ENCODE results near the gene KRTAP2-2. TPM values are rescaled to one million over a fixed set of nuclear protein-coding genes. Genes with fewer than 3 reads are reported as not detected.
"Not testable (repeated sequence)": the region's sequence is repeated elsewhere in the genome, so short reads cannot be mapped to it uniquely, and the experiment has no call there.

Gene KRTAP2-2
- total and polyA plus RNA-seq, 4 donors = not detected

GRCh38 chr17:41037853-41038350, 17.1 kb downstream of the KRTAP2-2 start:
- no peak for ATAC-seq (ENCODE audit: low FRiP score)
- Histone ChIP-seq H3K27ac (ENCODE audit: low read depth in 1 of 2, low read length in 2 of 2) (no peak overlapping the region), H3K9me3 (ENCODE audit: control insufficient read depth, low read length) (no peaks in the 10 kb centered on the region), H3K27me3 (ENCODE audit: control insufficient read depth in 1 of 2, insufficient read depth in 2 of 2, low read length in 1 of 2) (no peaks in the 10 kb centered on the region), H3K36me3 (ENCODE audit: control insufficient read depth in 1 of 2, insufficient read depth in 2 of 2, low read length in 1 of 2) (no peaks in the 10 kb centered on the region), H3K4me1 (ENCODE audit: control insufficient read depth in 1 of 2, insufficient read depth in 2 of 2, low read length in 2 of 2) (no peaks in the 10 kb centered on the region), H3K4me3 (ENCODE audit: low read length in 2 of 2) (no peak overlapping the region)
- no peak for DNase-seq
- intact Hi-C loops (cut with DNase I) = no loop called here
- WGBS, 2 donors = 63 to 68% methylated on average over 2 of the region's 2 CpGs

GRCh38 chr17:41034346-41034935, 20.6 kb downstream of the KRTAP2-2 start, which contains the start of gene KRTAP1-3:
Gene KRTAP1-3, minus strand, starts transcription at chr17:41034874. Its CDS starts 53 bp downstream, at chr17:41034821.
- ATAC-seq (ENCODE audit: low FRiP score); H3K27ac ChIP-seq (ENCODE audit: low read depth in 1 of 2, low read length in 2 of 2); H3K9me3 ChIP-seq (ENCODE audit: control insufficient read depth, low read length); H3K36me3 ChIP-seq (ENCODE audit: control insufficient read depth in 1 of 2, insufficient read depth in 2 of 2, low read length in 1 of 2); H3K4me3 ChIP-seq (ENCODE audit: low read length in 2 of 2); H3K27me3 ChIP-seq (ENCODE audit: control insufficient read depth in 1 of 2, insufficient read depth in 2 of 2, low read length in 1 of 2); intact Hi-C loops (cut with DNase I); DNase-seq; H3K4me1 ChIP-seq (ENCODE audit: control insufficient read depth in 1 of 2, insufficient read depth in 2 of 2, low read length in 2 of 2): not testable (repeated sequence)
- WGBS, 2 donors = 75 to 79% methylated on average over 7 to 10 of the region's 10 CpGs

GRCh38 chr17:41029633-41030245, 25.3 kb downstream of the KRTAP2-2 start, which contains the start of gene KRTAP1-4:
Gene KRTAP1-4, minus strand, starts transcription at chr17:41030195. Its CDS starts 117 bp downstream, at chr17:41030078.
- no peak within 1 kb of the TSS for H3K27ac ChIP-seq (ENCODE audit: low read depth in 1 of 2, low read length in 2 of 2)

GRCh38 chr17:41026715-41027471, 28.1 kb downstream of the KRTAP2-2 start, which contains the start of gene KRTAP1-5:
Gene KRTAP1-5, minus strand, starts transcription at chr17:41027208. Its CDS starts 53 bp downstream, at chr17:41027155.
- intact Hi-C loops (cut with DNase I) = no loop called here
- ATAC-seq (ENCODE audit: low FRiP score) (no peak), DNase-seq (no peak)
- H3K9me3 ChIP-seq (ENCODE audit: control insufficient read depth, low read length) = no peaks in the 10 kb centered on the region
- no peak within 1 kb of the TSS for H3K4me3 ChIP-seq (ENCODE audit: low read length in 2 of 2)
- no peaks in the 10 kb centered on the region for H3K4me1 ChIP-seq (ENCODE audit: control insufficient read depth in 1 of 2, insufficient read depth in 2 of 2, low read length in 2 of 2)
- H3K27me3 ChIP-seq (ENCODE audit: control insufficient read depth in 1 of 2, insufficient read depth in 2 of 2, low read length in 1 of 2) = no peaks in the 10 kb centered on the region
- H3K36me3 ChIP-seq (ENCODE audit: control insufficient read depth in 1 of 2, insufficient read depth in 2 of 2, low read length in 1 of 2) = no peaks in the 10 kb centered on the region
- no peak within 1 kb of the TSS for H3K27ac ChIP-seq (ENCODE audit: low read depth in 1 of 2, low read length in 2 of 2)
- WGBS, 2 donors = 44 to 54% methylated on average over 9 of the region's 9 CpGs

More at GRCh38 chr17:41029633-41030245, 25.3 kb downstream of the KRTAP2-2 start, which contains the start of gene KRTAP1-4:
- 79 to 83% methylated on average over 12 of the region's 12 CpGs for WGBS, 2 donors
- ATAC-seq (ENCODE audit: low FRiP score) (no peak), DNase-seq (no peak)
- intact Hi-C loops (cut with DNase I) = no loop called here
- Histone ChIP-seq H3K4me3 (ENCODE audit: low read length in 2 of 2) (no peak within 1 kb of the TSS), H3K27me3 (ENCODE audit: control insufficient read depth in 1 of 2, insufficient read depth in 2 of 2, low read length in 1 of 2) (no peaks in the 10 kb centered on the region), H3K36me3 (ENCODE audit: control insufficient read depth in 1 of 2, insufficient read depth in 2 of 2, low read length in 1 of 2) (no peaks in the 10 kb centered on the region), H3K9me3 (ENCODE audit: control insufficient read depth, low read length) (no peaks in the 10 kb centered on the region), H3K4me1 (ENCODE audit: control insufficient read depth in 1 of 2, insufficient read depth in 2 of 2, low read length in 2 of 2) (no peaks in the 10 kb centered on the region)

GRCh38 chr17:41024697-41025096, 30.3 kb downstream of the KRTAP2-2 start:
- H3K4me1 ChIP-seq (ENCODE audit: control insufficient read depth in 1 of 2, insufficient read depth in 2 of 2, low read length in 2 of 2) = no peaks in the 10 kb centered on the region
- no peaks in the 10 kb centered on the region for H3K27me3 ChIP-seq (ENCODE audit: control insufficient read depth in 1 of 2, insufficient read depth in 2 of 2, low read length in 1 of 2)
- no peak overlapping the region for H3K27ac ChIP-seq (ENCODE audit: low read depth in 1 of 2, low read length in 2 of 2)
- intact Hi-C loops (cut with DNase I) = no loop called here
- DNase-seq (no peak), ATAC-seq (ENCODE audit: low FRiP score) (no peak)
- H3K9me3 ChIP-seq (ENCODE audit: control insufficient read depth, low read length) = no peaks in the 10 kb centered on the region
- WGBS, 2 donors = 44 to 51% methylated on average over 3 of the region's 3 CpGs
- no peak overlapping the region for H3K4me3 ChIP-seq (ENCODE audit: low read length in 2 of 2)
- no peaks in the 10 kb centered on the region for H3K36me3 ChIP-seq (ENCODE audit: control insufficient read depth in 1 of 2, insufficient read depth in 2 of 2, low read length in 1 of 2)

- Histone ChIP-seq H3K9me3 (ENCODE audit: control insufficient read depth, low read length) (peaks cover 2% of the 10 kb centered on the region), H3K4me1 (ENCODE audit: control insufficient read depth in 1 of 2, insufficient read depth in 2 of 2, low read length in 2 of 2) (no peaks in the 10 kb centered on the region), H3K27ac (ENCODE audit: low read depth in 1 of 2, low read length in 2 of 2) (no peak overlapping the region), H3K27me3 (ENCODE audit: control insufficient read depth in 1 of 2, insufficient read depth in 2 of 2, low read length in 1 of 2) (no peaks in the 10 kb centered on the region), H3K4me3 (ENCODE audit: low read length in 2 of 2) (no peak overlapping the region), H3K36me3 (ENCODE audit: control insufficient read depth in 1 of 2, insufficient read depth in 2 of 2, low read length in 1 of 2) (no peaks in the 10 kb centered on the region)
- intact Hi-C loops (cut with DNase I) = no loop called here
- DNase-seq = no peak
- no peak for ATAC-seq (ENCODE audit: low FRiP score)
Measured at GRCh38 chr17:41020336-41020735, 34.7 kb downstream of the KRTAP2-2 start.

GRCh38 chr17:41019415-41019814, 35.6 kb downstream of the KRTAP2-2 start:
- no peaks in the 10 kb centered on the region for H3K36me3 ChIP-seq (ENCODE audit: control insufficient read depth in 1 of 2, insufficient read depth in 2 of 2, low read length in 1 of 2)
- H3K9me3 ChIP-seq (ENCODE audit: control insufficient read depth, low read length) = peaks cover 2% of the 10 kb centered on the region
- ATAC-seq (ENCODE audit: low FRiP score) (no peak), DNase-seq (no peak)
- no peaks in the 10 kb centered on the region for H3K27me3 ChIP-seq (ENCODE audit: control insufficient read depth in 1 of 2, insufficient read depth in 2 of 2, low read length in 1 of 2)
- no peak overlapping the region for H3K4me3 ChIP-seq (ENCODE audit: low read length in 2 of 2)
- no peaks in the 10 kb centered on the region for H3K4me1 ChIP-seq (ENCODE audit: control insufficient read depth in 1 of 2, insufficient read depth in 2 of 2, low read length in 2 of 2)
- 80 to 91% methylated on average over 3 of the region's 3 CpGs for WGBS, 2 donors
- H3K27ac ChIP-seq (ENCODE audit: low read depth in 1 of 2, low read length in 2 of 2) = no peak overlapping the region
- intact Hi-C loops (cut with DNase I) = no loop called here

GRCh38 chr17:41018541-41018940, 36.5 kb downstream of the KRTAP2-2 start:
- Histone ChIP-seq H3K9me3 (ENCODE audit: control insufficient read depth, low read length) (peaks cover 2% of the 10 kb centered on the region), H3K4me1 (ENCODE audit: control insufficient read depth in 1 of 2, insufficient read depth in 2 of 2, low read length in 2 of 2) (no peaks in the 10 kb centered on the region), H3K4me3 (ENCODE audit: low read length in 2 of 2) (no peak overlapping the region), H3K36me3 (ENCODE audit: control insufficient read depth in 1 of 2, insufficient read depth in 2 of 2, low read length in 1 of 2) (no peaks in the 10 kb centered on the region), H3K27me3 (ENCODE audit: control insufficient read depth in 1 of 2, insufficient read depth in 2 of 2, low read length in 1 of 2) (no peaks in the 10 kb centered on the region), H3K27ac (ENCODE audit: low read depth in 1 of 2, low read length in 2 of 2) (no peak overlapping the region)
- no peak for ATAC-seq (ENCODE audit: low FRiP score)
- DNase-seq = no peak
- WGBS, 2 donors = 76 to 85% methylated on average over 3 of the region's 3 CpGs
- intact Hi-C loops (cut with DNase I) = no loop called here
